K562 (cell line): ENCODE data around the gene GNAI2. TPM values are rescaled to one million over a fixed set of nuclear protein-coding genes. Genes with fewer than 3 reads are reported as not detected.

Experiments
- ATAC-seq: fragments of 200-7000 bp; cut with Tn5 transposase; 3 replicates; pipeline ENCODE4 v1.9.1; 2020; ENCODE audit warnings: moderate library complexity
- BruUV-seq: library from RNA; stranded (reverse); fragments of 400-500 nt; replicated peaks from 2 replicates; lab custom pipeline; 2021; lab: Mats Ljungman, UMichigan
- CTCF ChIA-PET: fragments of 300-600 bp; formaldehyde crosslinking; extraction: SDS; loops from one replicate; lab custom pipeline; 2021; ENCODE audit warnings: low intra/inter-chr PET ratio; lab: Yijun Ruan, JAX
- POLR2A ChIA-PET: fragments of 300-600, 350-650 bp; sonication (Branson Sonifier 250); formaldehyde crosslinking; extraction: SDS; loops from one replicate; lab custom pipeline; 2021; ENCODE audit warnings: antibody characterized with exemption, inconsistent platforms; lab: Yijun Ruan, JAX
- DNase-seq, 4 experiments: peaks; one replicate each; pipeline versions ENCODE4 v3.0.0 to v3.0.0-alpha.2; 2011 to 2018; ENCODE audit warnings: low spot score in 3 of 4, mixed read lengths in 3 of 4; ENCODE audit errors: extremely low read depth in 1 of 4
- FAIRE-seq: peaks from 2 replicates; lab custom pipeline; 2011; peaks lifted over from hg19 to GRCh38; lab: Jason Lieb, UNC
- H2AFZ ChIP-seq: 2 replicates; pipeline ENCODE4 v1.6.0; 2011; ENCODE audit warnings: low read depth, low read length, control low read depth, inconsistent platforms
- H3K27ac ChIP-seq: fragments of 200-600 bp; 3 replicates; pipeline ENCODE4 v1.8.0; 2011; ENCODE audit warnings: low read depth, mild to moderate bottlenecking, control low read depth, inconsistent platforms, low read length, moderate library complexity, mixed read lengths; ENCODE audit errors: extremely low read depth
- H3K27me3 ChIP-seq, 2 experiments: fragments of 300-600 bp in 1 of 2; 2 replicates in 1 of 2; 3 replicates in 1 of 2; pipeline versions ENCODE4 v1.6.0 to v1.8.0; 2011; ENCODE audit warnings: inconsistent platforms in 2 of 2, low read length in 2 of 2, mild to moderate bottlenecking in 1 of 2, mixed read lengths in 1 of 2, moderate library complexity in 1 of 2; ENCODE audit not compliant: control insufficient read depth in 2 of 2, insufficient read depth in 2 of 2
- H3K36me3 ChIP-seq: fragments of 300-600 bp; 3 replicates; pipeline ENCODE4 v1.8.0; 2011; ENCODE audit warnings: mild to moderate bottlenecking, low read length, inconsistent platforms; ENCODE audit not compliant: control insufficient read depth, insufficient read depth
- H3K4me1 ChIP-seq, 2 experiments: fragments of 200-600 bp in 1 of 2; replicated peaks in 1 of 2; 2 replicates in 1 of 2; 3 replicates in 1 of 2; pipeline versions ENCODE4 v1.5.1 to v1.8.0; 2011; ENCODE audit warnings: inconsistent platforms in 2 of 2, low read length in 2 of 2, mild to moderate bottlenecking in 1 of 2, mixed read lengths in 1 of 2, moderate library complexity in 1 of 2; ENCODE audit not compliant: control insufficient read depth in 2 of 2, insufficient read depth in 2 of 2
- H3K4me2 ChIP-seq: 2 replicates; pipeline ENCODE4 v1.6.1; 2011; ENCODE audit warnings: low read length, control low read depth, inconsistent platforms, mixed read lengths; ENCODE audit not compliant: insufficient read depth
- H3K4me3 ChIP-seq: fragments of 200-600 bp; sonication (generic), shearing (Covaris generic); 2 replicates; pipeline ENCODE4 v1.5.1; 2016; ENCODE audit warnings: control low read depth, inconsistent platforms
- H3K79me2 ChIP-seq: fragments of 200-600 bp; 3 replicates; pipeline ENCODE4 v1.8.0; 2011; ENCODE audit warnings: low read length, inconsistent platforms; ENCODE audit not compliant: control insufficient read depth, insufficient read depth
- H3K9ac ChIP-seq, 2 experiments: 2 replicates each; pipeline versions ENCODE4 v1.6.0 to v1.6.1; 2011; ENCODE audit warnings: low read depth in 2 of 2, low read length in 2 of 2, control low read depth in 1 of 2, inconsistent platforms in 1 of 2, mild to moderate bottlenecking in 1 of 2, mixed read lengths in 1 of 2; ENCODE audit not compliant: insufficient read depth in 1 of 2
- H3K9me1 ChIP-seq: one replicate; pipeline ENCODE4 v1.6.0; 2011; ENCODE audit warnings: inconsistent platforms, mild to moderate bottlenecking, low read length, moderate library complexity; ENCODE audit not compliant: control insufficient read depth, insufficient read depth
- H3K9me3 ChIP-seq: replicated peaks from 2 replicates; pipeline ENCODE4 v1.5.1; 2011; ENCODE audit warnings: low read depth, low read length, inconsistent platforms; ENCODE audit not compliant: control insufficient read depth, insufficient read depth
- H4K20me1 ChIP-seq: replicated peaks from 2 replicates; pipeline ENCODE4 v1.6.1; 2011; ENCODE audit warnings: low read length, inconsistent platforms, mixed read lengths; ENCODE audit not compliant: control insufficient read depth, insufficient read depth
- SMAD1 ChIP-seq: fragments of 150-350 bp; IDR thresholded peaks from 2 replicates; pipeline ENCODE4 v1.6.1; 2014; ENCODE audit warnings: low read length, low read depth; ENCODE audit not compliant: partially characterized antibody
- TFAP4 ChIP-seq: sonication (generic); formaldehyde crosslinking; IDR thresholded peaks from 2 replicates; pipeline ENCODE4 v1.8.0; 2022; ENCODE audit warnings: missing genetic modification reagents, mild to moderate bottlenecking, moderate library complexity, borderline replicate concordance
- WGBS: fragments of 100-300 bp; shearing (Covaris generic); methylation state at CpG from one replicate; pipeline ENCODE4 v1.1.6; 2016; ENCODE audit warnings: low coverage, mixed read lengths; ENCODE audit not compliant: insufficient coverage; ENCODE audit errors: missing lambda C conversion rate; 5-methylcytosine and 5-hydroxymethylcytosine counted together
- in situ Hi-C: fragments of 300-500 bp; cut with MboI; formaldehyde crosslinking; loops from 4 replicates; pipeline ENCODE4 v1.15.0; 2018; ENCODE audit warnings: inconsistent platforms, mixed read lengths
- intact Hi-C: fragments of 100-400 bp; cut with micrococcal nuclease; formaldehyde crosslinking; loops from 2 replicates; pipeline ENCODE4 v1.14.2; 2022
- polyA plus RNA-seq, 8 experiments: library from polyadenylated mRNA; depleted of rRNA in 4 of 8; stranded (reverse) in 5 of 8; unstranded in 3 of 8; fragments of >200 nt; fragmentation: Nextera tagmentation in 2 of 8; fragmentation: Illumina TruSeq in 1 of 8; extraction: Ambion mirVana in 2 of 8; extraction: Trizol in 1 of 8; gene quantifications; 2 replicates each; pipeline versions ENCODE4 v1.2.1 to v1.2.3, GENCODE V29; 2011 to 2014; ENCODE audit warnings: inconsistent platforms in 1 of 8, missing spikeins in 1 of 8
- total RNA-seq, 7 experiments: library from RNA; depleted of rRNA in 6 of 7; stranded (reverse); fragments of >200 nt in 6 of 7; fragmentation: Illumina TruSeq in 2 of 7; extraction: Trizol in 2 of 7; gene quantifications; 2 replicates each; pipeline versions ENCODE4 v1.2.1 to v1.2.3, GENCODE V29; 2011 to 2021; ENCODE audit warnings: low replicate concordance in 1 of 7
- TF ChIP-seq, protein P1 (sequence below): fragments of 450-650 bp; IDR thresholded peaks from 2 replicates; pipeline ENCODE4 v1.6.1; 2016; ENCODE audit warnings: mild to moderate bottlenecking, moderate library complexity

Gene GNAI2
- total and polyA plus RNA-seq, 9 of the 15 experiments (the other 6 are each of a cell fraction or from before 2014, with no cell fraction given): 1.1 to 72.2 (median 42.7) TPM

DNA sequence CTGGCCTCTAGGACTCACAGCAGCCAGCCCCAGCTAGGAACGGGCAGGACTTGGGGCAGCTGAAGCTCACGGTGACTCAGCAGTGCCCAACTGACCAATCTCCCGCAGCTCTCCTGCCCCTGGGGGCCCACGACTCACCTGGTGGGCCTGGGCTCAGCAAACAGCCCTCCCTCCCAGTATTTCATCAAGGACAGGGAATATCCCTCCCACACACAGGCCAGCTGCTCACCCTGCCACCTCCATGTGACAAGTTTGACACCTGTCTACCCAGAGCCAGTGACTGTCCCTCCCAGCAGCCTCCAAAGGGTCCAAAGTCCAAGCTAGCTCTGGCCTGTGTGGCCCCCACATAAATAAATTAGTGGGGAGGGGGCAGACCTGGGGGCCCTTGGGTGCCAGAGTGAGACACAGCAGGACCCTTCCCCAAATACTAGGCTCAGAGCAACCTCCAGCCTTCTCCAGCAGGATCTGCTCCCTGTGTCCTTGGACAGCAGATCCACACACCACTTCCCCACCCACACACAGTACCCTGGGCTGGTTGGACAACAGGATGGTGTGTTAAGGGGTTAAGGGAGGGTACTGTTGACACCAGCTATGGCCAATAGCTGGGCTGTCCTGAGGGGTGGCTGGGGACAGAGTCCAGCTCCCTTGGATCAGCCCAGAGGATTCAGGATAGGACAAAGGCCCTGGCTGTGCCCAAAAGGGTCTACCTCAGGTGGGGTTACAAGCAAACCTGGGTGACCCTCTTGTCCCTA lies 40.3 kb upstream of the GNAI2 start:
- no peak for DNase-seq
- Histone ChIP-seq H3K27me3 (peaks cover 0 to 16% of the 10 kb centered on the region in 2 experiments; a peak in 2 of 5 replicates), H3K27ac (no peak overlapping the region), H2AFZ (no peak overlapping the region), H3K9me3 (no peaks in the 10 kb centered on the region), H3K9ac (peak overlapping the region in 1 of 2 experiments; percentile 64; a peak in 1 of 4 replicates), H4K20me1 (no peaks in the 10 kb centered on the region; the same call in 1 of the 2 replicates), H3K4me3 (no peak overlapping the region), H3K4me1 (peaks cover 2 to 29% of the 10 kb centered on the region in 2 experiments; a peak in 2 of 5 replicates), H3K79me2 (no peaks in the 10 kb centered on the region), H3K4me2 (no peak overlapping the region), H3K36me3 (no peaks in the 10 kb centered on the region), H3K9me1 (no peaks in the 10 kb centered on the region)
- ChIA-PET CTCF (interaction anchor here (0.6 to 4.9 kb wide), 4 partner anchors 28 to 78 kb away, joined by 3 to 91 read pairs (median 22); no protein-coding TSS in a partner anchor), POLR2A (interaction anchor here (0.6 to 0.9 kb wide), 3 partner anchors 46 to 195 kb away, joined by 3 read pairs; no protein-coding TSS in a partner anchor)
- FAIRE-seq: no peak
- no TSS peak for BruUV-seq
- in situ Hi-C loops (no loop called here), intact Hi-C loops (no loop called here)
- WGBS: 0% methylated on average over 3 of the region's 4 CpGs
- no peak for ATAC-seq
- TF ChIP-seq, protein P1, sequence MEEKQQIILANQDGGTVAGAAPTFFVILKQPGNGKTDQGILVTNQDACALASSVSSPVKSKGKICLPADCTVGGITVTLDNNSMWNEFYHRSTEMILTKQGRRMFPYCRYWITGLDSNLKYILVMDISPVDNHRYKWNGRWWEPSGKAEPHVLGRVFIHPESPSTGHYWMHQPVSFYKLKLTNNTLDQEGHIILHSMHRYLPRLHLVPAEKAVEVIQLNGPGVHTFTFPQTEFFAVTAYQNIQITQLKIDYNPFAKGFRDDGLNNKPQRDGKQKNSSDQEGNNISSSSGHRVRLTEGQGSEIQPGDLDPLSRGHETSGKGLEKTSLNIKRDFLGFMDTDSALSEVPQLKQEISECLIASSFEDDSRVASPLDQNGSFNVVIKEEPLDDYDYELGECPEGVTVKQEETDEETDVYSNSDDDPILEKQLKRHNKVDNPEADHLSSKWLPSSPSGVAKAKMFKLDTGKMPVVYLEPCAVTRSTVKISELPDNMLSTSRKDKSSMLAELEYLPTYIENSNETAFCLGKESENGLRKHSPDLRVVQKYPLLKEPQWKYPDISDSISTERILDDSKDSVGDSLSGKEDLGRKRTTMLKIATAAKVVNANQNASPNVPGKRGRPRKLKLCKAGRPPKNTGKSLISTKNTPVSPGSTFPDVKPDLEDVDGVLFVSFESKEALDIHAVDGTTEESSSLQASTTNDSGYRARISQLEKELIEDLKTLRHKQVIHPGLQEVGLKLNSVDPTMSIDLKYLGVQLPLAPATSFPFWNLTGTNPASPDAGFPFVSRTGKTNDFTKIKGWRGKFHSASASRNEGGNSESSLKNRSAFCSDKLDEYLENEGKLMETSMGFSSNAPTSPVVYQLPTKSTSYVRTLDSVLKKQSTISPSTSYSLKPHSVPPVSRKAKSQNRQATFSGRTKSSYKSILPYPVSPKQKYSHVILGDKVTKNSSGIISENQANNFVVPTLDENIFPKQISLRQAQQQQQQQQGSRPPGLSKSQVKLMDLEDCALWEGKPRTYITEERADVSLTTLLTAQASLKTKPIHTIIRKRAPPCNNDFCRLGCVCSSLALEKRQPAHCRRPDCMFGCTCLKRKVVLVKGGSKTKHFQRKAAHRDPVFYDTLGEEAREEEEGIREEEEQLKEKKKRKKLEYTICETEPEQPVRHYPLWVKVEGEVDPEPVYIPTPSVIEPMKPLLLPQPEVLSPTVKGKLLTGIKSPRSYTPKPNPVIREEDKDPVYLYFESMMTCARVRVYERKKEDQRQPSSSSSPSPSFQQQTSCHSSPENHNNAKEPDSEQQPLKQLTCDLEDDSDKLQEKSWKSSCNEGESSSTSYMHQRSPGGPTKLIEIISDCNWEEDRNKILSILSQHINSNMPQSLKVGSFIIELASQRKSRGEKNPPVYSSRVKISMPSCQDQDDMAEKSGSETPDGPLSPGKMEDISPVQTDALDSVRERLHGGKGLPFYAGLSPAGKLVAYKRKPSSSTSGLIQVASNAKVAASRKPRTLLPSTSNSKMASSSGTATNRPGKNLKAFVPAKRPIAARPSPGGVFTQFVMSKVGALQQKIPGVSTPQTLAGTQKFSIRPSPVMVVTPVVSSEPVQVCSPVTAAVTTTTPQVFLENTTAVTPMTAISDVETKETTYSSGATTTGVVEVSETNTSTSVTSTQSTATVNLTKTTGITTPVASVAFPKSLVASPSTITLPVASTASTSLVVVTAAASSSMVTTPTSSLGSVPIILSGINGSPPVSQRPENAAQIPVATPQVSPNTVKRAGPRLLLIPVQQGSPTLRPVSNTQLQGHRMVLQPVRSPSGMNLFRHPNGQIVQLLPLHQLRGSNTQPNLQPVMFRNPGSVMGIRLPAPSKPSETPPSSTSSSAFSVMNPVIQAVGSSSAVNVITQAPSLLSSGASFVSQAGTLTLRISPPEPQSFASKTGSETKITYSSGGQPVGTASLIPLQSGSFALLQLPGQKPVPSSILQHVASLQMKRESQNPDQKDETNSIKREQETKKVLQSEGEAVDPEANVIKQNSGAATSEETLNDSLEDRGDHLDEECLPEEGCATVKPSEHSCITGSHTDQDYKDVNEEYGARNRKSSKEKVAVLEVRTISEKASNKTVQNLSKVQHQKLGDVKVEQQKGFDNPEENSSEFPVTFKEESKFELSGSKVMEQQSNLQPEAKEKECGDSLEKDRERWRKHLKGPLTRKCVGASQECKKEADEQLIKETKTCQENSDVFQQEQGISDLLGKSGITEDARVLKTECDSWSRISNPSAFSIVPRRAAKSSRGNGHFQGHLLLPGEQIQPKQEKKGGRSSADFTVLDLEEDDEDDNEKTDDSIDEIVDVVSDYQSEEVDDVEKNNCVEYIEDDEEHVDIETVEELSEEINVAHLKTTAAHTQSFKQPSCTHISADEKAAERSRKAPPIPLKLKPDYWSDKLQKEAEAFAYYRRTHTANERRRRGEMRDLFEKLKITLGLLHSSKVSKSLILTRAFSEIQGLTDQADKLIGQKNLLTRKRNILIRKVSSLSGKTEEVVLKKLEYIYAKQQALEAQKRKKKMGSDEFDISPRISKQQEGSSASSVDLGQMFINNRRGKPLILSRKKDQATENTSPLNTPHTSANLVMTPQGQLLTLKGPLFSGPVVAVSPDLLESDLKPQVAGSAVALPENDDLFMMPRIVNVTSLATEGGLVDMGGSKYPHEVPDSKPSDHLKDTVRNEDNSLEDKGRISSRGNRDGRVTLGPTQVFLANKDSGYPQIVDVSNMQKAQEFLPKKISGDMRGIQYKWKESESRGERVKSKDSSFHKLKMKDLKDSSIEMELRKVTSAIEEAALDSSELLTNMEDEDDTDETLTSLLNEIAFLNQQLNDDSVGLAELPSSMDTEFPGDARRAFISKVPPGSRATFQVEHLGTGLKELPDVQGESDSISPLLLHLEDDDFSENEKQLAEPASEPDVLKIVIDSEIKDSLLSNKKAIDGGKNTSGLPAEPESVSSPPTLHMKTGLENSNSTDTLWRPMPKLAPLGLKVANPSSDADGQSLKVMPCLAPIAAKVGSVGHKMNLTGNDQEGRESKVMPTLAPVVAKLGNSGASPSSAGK: peak; percentile 31; the same call in 1 of the 2 replicates
- TF ChIP-seq SMAD1 (no peak), TFAP4 (CRISPR knock-in tag) (peak; percentile 22; the same call in 1 of the 2 replicates)
